Chondrocyte (in vitro differentiated cells): ENCODE results near the gene ST6GALNAC6. TPM values are rescaled to one million over a fixed set of nuclear protein-coding genes. Genes with fewer than 3 reads are reported as not detected.
A peak's percentile ranks its signal among the peaks of the same experiment; 100 is the strongest.

ENCODE experiments used
- DNase-seq: peaks from one replicate; pipeline ENCODE4 v3.0.0; 2021; ENCODE audit warnings: mixed read lengths, low spot score
- H3K27ac Mint-ChIP-seq: one replicate; pipeline ENCODE4 v1.8.0; 2021; ENCODE audit warnings: mild to moderate bottlenecking, moderate library complexity, mixed read lengths; ENCODE audit not compliant: unreplicated experiment
- H3K27me3 Mint-ChIP-seq: 2 replicates; pipeline ENCODE4 v1.8.0; 2021; ENCODE audit warnings: low read depth, mixed read lengths
- H3K36me3 Mint-ChIP-seq: 2 replicates; pipeline ENCODE4 v1.8.0; 2021; ENCODE audit warnings: low read depth, mixed read lengths
- H3K4me1 Mint-ChIP-seq: 2 replicates; pipeline ENCODE4 v1.8.0; 2021; ENCODE audit warnings: low read depth, mild to moderate bottlenecking, mixed read lengths
- H3K4me3 Mint-ChIP-seq: one replicate; pipeline ENCODE4 v1.8.0; 2021; ENCODE audit warnings: mild to moderate bottlenecking, moderate library complexity, mixed read lengths; ENCODE audit not compliant: unreplicated experiment
- H3K9me3 Mint-ChIP-seq: 2 replicates; pipeline ENCODE4 v1.8.0; 2021; ENCODE audit warnings: low read depth, mixed read lengths
- CTCF ChIP-seq: fragments of 200-600 bp; sonication (generic); IDR thresholded peaks from 2 replicates; pipeline ENCODE4 v1.5.0; 2021; ENCODE audit warnings: antibody characterized with exemption, mild to moderate bottlenecking, moderate library complexity
- total RNA-seq: library from RNA; stranded (reverse); gene quantifications from 3 replicates; pipeline ENCODE4 v1.2.1, GENCODE V29; 2021

ST6GALNAC6 gene
- total RNA-seq, 1 donor from 2014 or later: 47.5 TPM

- Mint-ChIP-seq H3K27ac (no peak overlapping the region), H3K4me1 (no peaks in the 10 kb centered on the region), H3K36me3 (peaks cover 18% of the 10 kb centered on the region), H3K9me3 (no peaks in the 10 kb centered on the region), H3K27me3 (no peaks in the 10 kb centered on the region), H3K4me3 (no peak overlapping the region)
- TF ChIP-seq CTCF: no peak
- no peak for DNase-seq
Measured at GRCh38 chr9:127868278-127868902, 31.0 kb downstream of the ST6GALNAC6 start.

GRCh38 chr9:127867356-127868277 lies 31.8 kb downstream of the ST6GALNAC6 start:
- Mint-ChIP-seq H3K4me1 (no peaks in the 10 kb centered on the region), H3K27ac (no peak overlapping the region), H3K4me3 (no peak overlapping the region), H3K36me3 (peaks cover 18% of the 10 kb centered on the region), H3K27me3 (no peaks in the 10 kb centered on the region), H3K9me3 (no peaks in the 10 kb centered on the region)
- no peak for DNase-seq
- TF ChIP-seq CTCF: no peak

DNA sequence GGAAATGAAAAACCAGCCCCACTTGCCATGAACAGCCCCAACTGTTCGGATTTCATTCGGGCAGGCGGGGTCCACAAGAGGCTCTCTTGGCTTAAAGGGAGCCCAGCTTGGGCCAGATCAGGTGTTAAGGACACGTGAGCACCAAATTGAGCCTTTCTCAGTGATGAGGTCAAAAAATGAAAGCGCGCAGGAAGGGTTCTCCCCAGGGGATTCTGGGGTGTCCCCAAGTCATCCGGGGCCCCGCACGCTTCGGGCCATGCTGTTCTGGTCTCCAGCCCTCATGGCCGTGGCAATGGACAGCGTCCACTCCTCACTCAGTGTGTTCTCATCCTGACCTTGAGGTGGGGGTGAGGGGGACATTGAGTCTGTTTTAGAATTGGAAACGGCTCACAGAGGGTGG lies 32.9 kb downstream of the ST6GALNAC6 start:
- no peak overlapping the region for H3K4me3 Mint-ChIP-seq
- H3K27me3 Mint-ChIP-seq: no peaks in the 10 kb centered on the region
- no peak for TF ChIP-seq CTCF
- no peak overlapping the region for H3K27ac Mint-ChIP-seq
- no peaks in the 10 kb centered on the region for H3K4me1 Mint-ChIP-seq
- no peak for DNase-seq
- no peaks in the 10 kb centered on the region for H3K9me3 Mint-ChIP-seq
- H3K36me3 Mint-ChIP-seq: peaks cover 11% of the 10 kb centered on the region

GRCh38 chr9:127865645-127866464 lies 33.5 kb downstream of the ST6GALNAC6 start:
- no peak overlapping the region for H3K4me3 Mint-ChIP-seq
- no peak for DNase-seq

More at GRCh38 chr9:127865645-127866464, 33.5 kb downstream of the ST6GALNAC6 start:
- H3K36me3 Mint-ChIP-seq: peaks cover 7% of the 10 kb centered on the region
- no peaks in the 10 kb centered on the region for H3K9me3 Mint-ChIP-seq
- TF ChIP-seq CTCF: peak; percentile 9
- no peak overlapping the region for H3K27ac Mint-ChIP-seq
- H3K27me3 Mint-ChIP-seq: no peaks in the 10 kb centered on the region
- H3K4me1 Mint-ChIP-seq: no peaks in the 10 kb centered on the region
